Left lung (tissue), 10 donors: ENCODE results near the gene METTL27. TPM values are rescaled to one million over a fixed set of nuclear protein-coding genes. Genes with fewer than 3 reads are reported as not detected.
A peak's percentile ranks its signal among the peaks of the same experiment; 100 is the strongest.

ENCODE experiments used
- ATAC-seq: fragments of 200-7000 bp; cut with Tn5 transposase; one replicate; pipeline ENCODE4 v1.9.1; 2020; ENCODE audit warnings: moderate library complexity
- DNase-seq, 4 donors: peaks; one replicate each; pipeline ENCODE4 v3.0.0-alpha.2; 2013 to 2020
- H3K27ac ChIP-seq, 2 donors: fragments of 200-600 bp; sonication (generic) in 1 of 2; one replicate each; pipeline versions ENCODE4 v1.5.0 to v1.8.0; 2020 to 2021
- H3K27me3 ChIP-seq, 2 donors: fragments of 200-600 bp; sonication (generic) in 1 of 2; one replicate each; pipeline versions ENCODE4 v1.5.0 to v1.8.0; 2020 to 2021
- H3K36me3 ChIP-seq, 2 donors: fragments of 200-600 bp; sonication (generic) in 1 of 2; one replicate each; pipeline versions ENCODE4 v1.5.0 to v1.8.0; 2020 to 2021
- H3K4me1 ChIP-seq, 2 donors: fragments of 200-600 bp; one replicate each; pipeline ENCODE4 v1.8.0; 2021
- H3K4me3 ChIP-seq, 2 donors: fragments of 200-600 bp; sonication (generic) in 1 of 2; one replicate each; pipeline versions ENCODE4 v1.5.0 to v1.8.0; 2020 to 2021; ENCODE audit warnings: mild to moderate bottlenecking in 1 of 2
- H3K9me3 ChIP-seq, 2 donors: fragments of 200-600 bp; sonication (generic) in 1 of 2; one replicate each; pipeline versions ENCODE4 v1.5.0 to v1.8.0; 2020 to 2021
- intact Hi-C, 2 donors: fragments of 100-400 bp; cut with DNase I; formaldehyde crosslinking; loops; one replicate each; pipeline versions ENCODE4 v1.11.2 to v1.14.2; 2022
- polyA plus RNA-seq, 6 donors: library from polyadenylated mRNA; unstranded; fragments of 120-200 nt; gene quantifications; one replicate each; pipeline ENCODE4 v1.2.1, GENCODE V29; 2013; ENCODE audit not compliant: insufficient read length in 6 of 6
- total RNA-seq, 2 donors: library from RNA; stranded (reverse); fragmentation: NEBNext Ultra II Directional; extraction: Animal tissue kit (Norgen Biotek cat#: 25700); gene quantifications; one replicate each; pipeline ENCODE4 v1.2.1, GENCODE V29; 2021
- TF ChIP-seq, protein P1 (sequence below), 2 donors: fragments of 200-600 bp; sonication (generic) in 1 of 2; IDR thresholded peaks; one replicate each; pipeline versions ENCODE4 v1.5.0 to v1.8.0; 2021; ENCODE audit warnings: antibody characterized with exemption in 2 of 2
- donor health status: DM: no; HTN: yes; CAD: no.
- donor health status: DM: no; HTN: no; CAD: no.

Gene METTL27
- total and polyA plus RNA-seq, 8 donors, result 1.5 to 6.4 (median 3.0) TPM

GRCh38 chr7:73831584-73831833 is 10.8 kb downstream of the METTL27 start:
- no peaks in the 10 kb centered on the region for H3K9me3 ChIP-seq
- H3K27ac ChIP-seq, result peak overlapping the region; percentile 66 to 86
- H3K4me1 ChIP-seq, result peaks cover 19 to 25% of the 10 kb centered on the region in 2 donors
- no peak for ATAC-seq
- intact Hi-C loops, result no loop called here
- peaks cover 0 to 9% of the 10 kb centered on the region in 2 donors for H3K27me3 ChIP-seq
- TF ChIP-seq, protein P1, sequence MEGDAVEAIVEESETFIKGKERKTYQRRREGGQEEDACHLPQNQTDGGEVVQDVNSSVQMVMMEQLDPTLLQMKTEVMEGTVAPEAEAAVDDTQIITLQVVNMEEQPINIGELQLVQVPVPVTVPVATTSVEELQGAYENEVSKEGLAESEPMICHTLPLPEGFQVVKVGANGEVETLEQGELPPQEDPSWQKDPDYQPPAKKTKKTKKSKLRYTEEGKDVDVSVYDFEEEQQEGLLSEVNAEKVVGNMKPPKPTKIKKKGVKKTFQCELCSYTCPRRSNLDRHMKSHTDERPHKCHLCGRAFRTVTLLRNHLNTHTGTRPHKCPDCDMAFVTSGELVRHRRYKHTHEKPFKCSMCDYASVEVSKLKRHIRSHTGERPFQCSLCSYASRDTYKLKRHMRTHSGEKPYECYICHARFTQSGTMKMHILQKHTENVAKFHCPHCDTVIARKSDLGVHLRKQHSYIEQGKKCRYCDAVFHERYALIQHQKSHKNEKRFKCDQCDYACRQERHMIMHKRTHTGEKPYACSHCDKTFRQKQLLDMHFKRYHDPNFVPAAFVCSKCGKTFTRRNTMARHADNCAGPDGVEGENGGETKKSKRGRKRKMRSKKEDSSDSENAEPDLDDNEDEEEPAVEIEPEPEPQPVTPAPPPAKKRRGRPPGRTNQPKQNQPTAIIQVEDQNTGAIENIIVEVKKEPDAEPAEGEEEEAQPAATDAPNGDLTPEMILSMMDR (IDR thresholded peaks at IDR 0.05), result no peak
- no peaks in the 10 kb centered on the region for H3K36me3 ChIP-seq
- no peak for DNase-seq
- H3K4me3 ChIP-seq, result peak overlapping the region; percentile 31 to 48

DNA sequence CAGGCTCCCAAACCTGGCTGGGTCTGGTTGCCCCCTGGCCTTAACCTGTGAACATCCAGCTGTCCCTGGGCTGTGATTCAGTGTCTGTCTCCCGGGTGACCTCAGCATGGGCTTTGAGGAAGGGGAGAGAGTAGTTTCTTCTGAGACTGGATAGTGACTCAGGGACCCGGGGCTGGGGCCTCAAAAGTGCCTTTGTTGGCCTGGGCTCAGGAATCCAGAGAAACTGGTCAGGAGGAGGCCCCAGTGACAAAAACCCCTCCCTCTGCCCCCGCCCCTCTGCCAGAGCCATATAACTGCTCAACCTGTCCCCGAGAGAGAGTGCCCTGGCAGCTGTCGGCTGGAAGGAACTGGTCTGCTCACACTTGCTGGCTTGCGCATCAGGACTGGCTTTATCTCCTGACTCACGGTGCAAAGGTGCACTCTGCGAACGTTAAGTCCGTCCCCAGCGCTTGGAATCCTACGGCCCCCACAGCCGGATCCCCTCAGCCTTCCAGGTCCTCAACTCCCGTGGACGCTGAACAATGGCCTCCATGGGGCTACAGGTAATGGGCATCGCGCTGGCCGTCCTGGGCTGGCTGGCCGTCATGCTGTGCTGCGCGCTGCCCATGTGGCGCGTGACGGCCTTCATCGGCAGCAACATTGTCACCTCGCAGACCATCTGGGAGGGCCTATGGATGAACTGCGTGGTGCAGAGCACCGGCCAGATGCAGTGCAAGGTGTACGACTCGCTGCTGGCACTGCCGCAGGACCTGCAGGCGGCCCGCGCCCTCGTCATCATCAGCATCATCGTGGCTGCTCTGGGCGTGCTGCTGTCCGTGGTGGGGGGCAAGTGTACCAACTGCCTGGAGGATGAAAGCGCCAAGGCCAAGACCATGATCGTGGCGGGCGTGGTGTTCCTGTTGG is 11.4 kb downstream of the METTL27 start, which contains the start of gene CLDN4:
TSS of gene CLDN4 (plus strand) at position 316 of the 903 bp plus-strand sequence. CDS start at position 522, 206 bp downstream.
- Histone ChIP-seq H3K9me3 (no peaks in the 10 kb centered on the region), H3K36me3 (no peaks in the 10 kb centered on the region), H3K27ac (peak within 1 kb of the TSS; percentile 66 to 86), H3K4me1 (peaks cover 19 to 31% of the 10 kb centered on the region in 2 donors), H3K27me3 (peaks cover 0 to 9% of the 10 kb centered on the region in 2 donors), H3K4me3 (peak within 1 kb of the TSS; percentile 31 to 48)
- peak; percentile 63 for ATAC-seq
- peak; percentile 53 to 90 (median 86) for DNase-seq
- intact Hi-C loops, result no loop called here
- TF ChIP-seq, protein P1 (IDR thresholded peaks at IDR 0.05), result no peak

GRCh38 chr7:73829921-73830680 is 12.2 kb downstream of the METTL27 start:
- H3K36me3 ChIP-seq, result no peaks in the 10 kb centered on the region
- H3K27ac ChIP-seq, result peak overlapping the region; percentile 66 to 86
- no peaks in the 10 kb centered on the region for H3K9me3 ChIP-seq
- peaks cover 19 to 31% of the 10 kb centered on the region in 2 donors for H3K4me1 ChIP-seq
- DNase-seq (peak in 1 of 4 donors; percentile 57), ATAC-seq (no peak)
- no peak overlapping the region for H3K4me3 ChIP-seq
- TF ChIP-seq, protein P1 (IDR thresholded peaks at IDR 0.05), result no peak
- H3K27me3 ChIP-seq, result peaks cover 0 to 9% of the 10 kb centered on the region in 2 donors
- intact Hi-C loops, result no loop called here

DNA sequence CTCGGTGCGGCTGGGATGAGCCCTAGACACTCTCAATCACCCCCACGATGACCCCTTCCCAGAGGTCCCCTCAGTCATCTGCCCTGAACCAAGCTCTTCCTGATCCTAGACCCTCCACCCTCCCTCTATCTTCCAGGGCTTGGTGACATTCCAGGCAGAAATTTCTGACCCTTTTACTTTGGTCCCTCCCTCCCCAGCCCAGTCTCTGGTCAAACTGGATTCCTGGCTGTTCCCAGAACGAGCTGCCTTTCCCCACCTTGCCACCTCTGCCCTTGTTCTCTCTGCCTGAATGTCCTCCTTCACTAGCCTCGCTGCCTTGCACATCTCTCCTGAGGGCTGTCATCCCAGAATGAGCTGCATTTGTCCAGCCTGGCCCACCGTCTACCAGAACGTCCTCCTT is 12.8 kb downstream of the METTL27 start:
- Histone ChIP-seq H3K36me3 (no peaks in the 10 kb centered on the region), H3K4me1 (peaks cover 19 to 31% of the 10 kb centered on the region in 2 donors), H3K9me3 (no peaks in the 10 kb centered on the region), H3K27ac (peak overlapping the region; percentile 66 to 86), H3K27me3 (peaks cover 0 to 9% of the 10 kb centered on the region in 2 donors), H3K4me3 (no peak overlapping the region)
- TF ChIP-seq, protein P1 (IDR thresholded peaks at IDR 0.05), result no peak
- intact Hi-C loops, result no loop called here
- ATAC-seq (peak; percentile 0), DNase-seq (peak in 1 of 4 donors; percentile 34)

DNA sequence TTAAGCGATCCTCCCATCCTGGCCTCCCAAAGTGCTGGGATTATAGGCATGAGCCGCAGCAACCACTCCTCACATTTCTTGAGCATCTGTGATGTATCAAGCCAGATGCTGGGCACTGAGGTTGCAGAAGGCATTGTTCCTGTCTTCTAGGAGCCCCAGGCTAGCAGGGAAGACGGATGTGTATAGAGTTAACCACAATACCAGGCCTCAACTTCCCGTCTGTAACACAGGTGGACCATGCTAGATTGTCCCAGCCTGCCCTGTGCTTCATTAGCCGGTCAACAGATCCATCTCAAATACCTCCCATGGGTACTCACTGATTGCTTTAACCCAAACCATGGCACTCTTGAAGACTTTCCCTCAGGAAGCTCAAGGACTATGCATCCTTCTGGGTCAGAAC is 13.3 kb downstream of the METTL27 start:
- no peak for ATAC-seq
- peak overlapping the region; percentile 65 to 68 for H3K27ac ChIP-seq
- no peak for DNase-seq
- peaks cover 19 to 31% of the 10 kb centered on the region in 2 donors for H3K4me1 ChIP-seq
- H3K4me3 ChIP-seq, result no peak overlapping the region
- peaks cover 0 to 9% of the 10 kb centered on the region in 2 donors for H3K27me3 ChIP-seq
- intact Hi-C loops, result no loop called here
- TF ChIP-seq, protein P1 (IDR thresholded peaks at IDR 0.05), result no peak
- no peaks in the 10 kb centered on the region for H3K36me3 ChIP-seq
- no peaks in the 10 kb centered on the region for H3K9me3 ChIP-seq
